GM18526 (cell line): Measurements from ENCODE around the gene CTDSP1.

Experiments used
- POLR2A ChIP-seq: IDR thresholded peaks from 3 replicates; pipeline ENCODE4 v1.6.1; 2011; ENCODE audit not compliant: insufficient read length; ENCODE audit errors: extremely low read depth

The CTDSP1 gene, protein sequence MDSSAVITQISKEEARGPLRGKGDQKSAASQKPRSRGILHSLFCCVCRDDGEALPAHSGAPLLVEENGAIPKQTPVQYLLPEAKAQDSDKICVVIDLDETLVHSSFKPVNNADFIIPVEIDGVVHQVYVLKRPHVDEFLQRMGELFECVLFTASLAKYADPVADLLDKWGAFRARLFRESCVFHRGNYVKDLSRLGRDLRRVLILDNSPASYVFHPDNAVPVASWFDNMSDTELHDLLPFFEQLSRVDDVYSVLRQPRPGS

DNA sequence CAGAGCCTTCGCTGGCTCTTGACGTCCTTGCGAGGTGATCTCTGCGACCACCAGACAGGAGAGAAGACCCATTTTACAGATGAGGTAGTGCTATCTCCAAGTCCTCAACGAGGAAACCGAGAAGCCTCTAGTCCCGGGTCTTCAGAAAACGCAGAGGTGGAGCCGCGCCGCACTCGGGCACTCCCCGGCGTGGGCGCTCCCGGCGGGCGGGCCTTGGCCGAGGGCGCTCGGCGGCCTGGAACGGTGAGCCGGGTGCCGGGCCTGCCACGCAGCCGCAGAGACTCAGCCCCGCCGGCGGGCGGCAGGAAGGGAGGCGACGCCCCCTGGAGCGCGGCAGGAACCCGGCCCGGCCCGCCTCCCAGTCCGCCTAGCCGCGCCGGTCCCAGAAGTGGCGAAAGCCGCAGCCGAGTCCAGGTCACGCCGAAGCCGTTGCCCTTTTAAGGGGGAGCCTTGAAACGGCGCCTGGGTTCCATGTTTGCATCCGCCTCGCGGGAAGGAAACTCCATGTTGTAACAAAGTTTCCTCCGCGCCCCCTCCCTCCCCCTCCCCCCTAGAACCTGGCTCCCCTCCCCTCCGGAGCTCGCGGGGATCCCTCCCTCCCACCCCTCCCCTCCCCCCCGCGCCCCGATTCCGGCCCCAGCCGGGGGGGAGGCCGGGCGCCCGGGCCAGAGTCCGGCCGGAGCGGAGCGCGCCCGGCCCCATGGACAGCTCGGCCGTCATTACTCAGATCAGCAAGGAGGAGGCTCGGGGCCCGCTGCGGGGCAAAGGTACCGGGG lies at the start of gene CTDSP1:
CTDSP1 (plus strand) TSS at position 478 of the 776 bp plus-strand sequence; CDS start at position 701, 223 bp downstream.
- TF ChIP-seq POLR2A: peak; percentile 62

DNA sequence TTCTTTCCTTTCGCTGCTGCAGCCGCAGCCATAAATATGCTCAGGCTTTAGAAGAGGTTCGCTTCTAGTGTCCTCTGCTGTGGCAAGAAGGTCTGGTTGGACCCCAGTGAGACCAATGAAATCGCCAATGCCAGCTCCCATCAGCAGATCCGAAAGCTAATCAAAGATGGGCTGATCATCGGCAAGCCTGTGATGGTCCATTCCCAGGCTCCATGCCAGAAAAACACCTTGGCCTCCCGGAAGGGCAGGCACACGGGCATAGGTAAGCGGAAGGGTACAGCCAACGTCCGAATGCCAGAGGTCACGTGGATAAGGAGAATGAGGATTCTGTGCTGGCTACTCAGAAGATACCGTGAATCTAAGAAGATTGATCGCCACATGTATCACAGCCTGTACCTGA lies 45.6 kb upstream of the CTDSP1 start:
- TF ChIP-seq POLR2A: no peak

GRCh38 chr2:218354850-218355443 lies 44.7 kb upstream of the CTDSP1 start:
- TF ChIP-seq POLR2A: no peak

DNA sequence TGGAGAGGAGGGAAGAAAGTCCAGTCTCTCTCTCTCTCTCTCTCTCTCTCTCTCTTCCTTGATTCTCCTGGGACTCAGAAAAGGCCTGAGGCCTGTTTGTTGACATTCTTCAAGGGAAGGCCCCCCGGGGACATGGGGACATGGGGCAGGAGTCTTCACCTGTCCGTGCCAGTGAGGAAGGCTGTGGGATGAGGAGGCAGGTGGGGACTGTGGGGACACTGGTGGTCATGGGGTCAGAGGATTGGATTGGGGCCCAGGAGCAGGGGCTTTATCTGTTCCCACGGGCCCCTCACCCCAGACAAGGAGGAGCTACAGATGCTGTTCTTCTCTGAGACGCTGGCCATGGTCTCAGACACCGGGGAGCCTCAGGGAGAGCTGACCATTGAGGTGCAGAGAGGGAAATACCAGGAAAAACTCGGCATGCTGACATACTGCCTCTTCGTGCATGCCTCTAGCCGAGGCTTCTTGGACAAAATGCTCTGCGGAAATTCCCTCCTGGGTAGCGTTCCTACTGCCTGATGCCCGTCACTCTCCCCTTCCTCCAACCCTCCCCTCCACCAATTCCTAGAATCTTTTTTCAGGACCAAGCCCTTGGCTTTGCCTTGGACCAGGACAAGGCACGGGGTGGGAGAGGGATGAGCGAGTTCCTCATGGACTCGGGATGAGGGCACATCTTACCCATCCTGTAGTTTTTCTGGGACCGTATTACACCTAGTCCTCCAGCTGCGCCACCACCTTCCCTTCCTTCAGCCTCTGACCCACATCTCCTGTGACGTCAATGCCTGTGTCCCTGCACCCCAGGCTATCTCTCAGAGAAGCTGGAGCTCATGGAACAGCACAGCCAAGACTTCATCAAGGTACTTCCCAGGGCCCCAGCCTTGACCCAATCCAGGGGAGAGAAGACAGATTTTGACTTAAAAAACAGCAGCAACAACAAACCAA lies 42.2 kb upstream of the CTDSP1 start:
- TF ChIP-seq POLR2A: no peak

DNA sequence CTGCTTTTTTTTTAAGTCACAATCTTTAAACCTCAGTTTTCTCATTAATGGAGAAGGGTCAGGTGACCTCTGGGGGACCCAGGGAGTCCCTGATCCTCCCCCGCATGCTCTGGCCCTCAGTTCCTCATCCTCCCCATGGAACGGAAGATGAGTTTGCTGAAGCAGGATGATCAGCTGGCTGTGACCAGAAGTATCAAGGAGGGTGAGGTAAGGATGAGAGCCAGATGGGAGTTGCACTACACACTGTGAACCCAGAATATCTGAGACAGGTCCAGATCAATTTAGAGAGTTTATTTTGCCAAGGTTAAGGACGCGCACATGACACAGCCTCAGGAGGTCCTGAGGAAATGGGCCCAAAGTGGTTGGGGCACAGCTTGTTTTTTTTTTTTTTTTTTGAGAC lies 39.2 kb upstream of the CTDSP1 start:
- TF ChIP-seq POLR2A: no peak

GRCh38 chr2:218362606-218363005 lies 37.1 kb upstream of the CTDSP1 start:
- TF ChIP-seq POLR2A: no peak

- TF ChIP-seq POLR2A: no peak
Measured at GRCh38 chr2:218363736-218364135, 35.9 kb upstream of the CTDSP1 start.

DNA sequence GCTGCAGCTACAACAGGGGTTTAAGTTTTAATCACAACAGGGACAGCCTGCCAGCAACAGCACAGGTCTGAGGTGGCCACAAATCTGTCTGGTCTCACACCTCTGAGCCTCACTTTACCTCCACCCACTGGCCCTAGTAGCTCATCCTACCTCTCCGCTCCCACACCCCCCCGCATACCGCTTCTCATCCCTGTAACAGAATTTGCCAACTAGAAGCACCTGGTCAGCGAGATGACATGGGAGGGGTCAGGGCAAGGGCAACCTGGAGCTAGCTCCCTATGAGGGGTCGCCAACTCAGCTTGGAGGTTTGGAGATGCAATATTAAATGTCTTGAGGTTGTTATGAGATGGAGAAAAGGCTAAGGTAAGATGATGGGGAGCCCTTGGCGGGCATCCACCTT lies 35.5 kb upstream of the CTDSP1 start:
- TF ChIP-seq POLR2A: no peak

DNA sequence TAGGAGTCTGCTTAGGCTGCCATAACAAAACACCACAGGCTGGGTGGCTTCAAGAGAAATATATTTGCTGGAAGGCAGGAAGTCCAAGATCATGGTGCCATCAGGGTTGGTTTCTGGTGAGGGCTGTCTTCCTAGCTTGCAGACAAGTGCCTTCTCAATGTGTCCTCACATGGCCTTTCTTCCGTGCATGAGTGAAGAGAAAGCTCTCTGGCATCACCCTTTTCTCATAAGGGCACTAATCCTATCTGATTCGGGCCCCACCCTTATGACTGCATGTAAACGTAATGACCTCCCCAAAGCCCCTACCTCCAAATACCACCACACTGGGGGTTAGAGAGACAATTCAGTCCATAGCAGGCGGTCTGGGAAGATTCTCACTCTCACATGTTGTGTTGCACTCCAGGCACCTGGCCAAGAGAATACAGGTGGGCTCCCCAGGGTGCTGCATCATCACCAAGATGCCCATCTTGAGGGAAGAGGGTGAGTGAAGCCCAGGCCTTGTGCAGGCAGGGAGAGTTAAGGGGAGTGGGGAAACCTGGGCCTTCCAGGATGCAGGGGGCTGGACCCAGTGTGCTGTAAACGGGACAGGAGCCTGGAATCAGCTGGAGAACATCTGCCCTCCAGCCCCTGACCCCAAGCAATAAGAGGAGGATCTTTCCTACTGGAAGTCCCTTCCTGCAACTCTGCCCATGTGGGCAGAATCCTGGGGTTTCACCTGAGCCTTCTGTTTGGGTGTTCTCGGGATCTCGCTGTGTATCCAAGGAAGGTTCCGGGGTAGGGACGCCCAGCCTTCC lies 32.9 kb upstream of the CTDSP1 start:
- TF ChIP-seq POLR2A: no peak

GRCh38 chr2:218367415-218368149 lies 32.1 kb upstream of the CTDSP1 start:
- peak; percentile 83 for TF ChIP-seq POLR2A

DNA sequence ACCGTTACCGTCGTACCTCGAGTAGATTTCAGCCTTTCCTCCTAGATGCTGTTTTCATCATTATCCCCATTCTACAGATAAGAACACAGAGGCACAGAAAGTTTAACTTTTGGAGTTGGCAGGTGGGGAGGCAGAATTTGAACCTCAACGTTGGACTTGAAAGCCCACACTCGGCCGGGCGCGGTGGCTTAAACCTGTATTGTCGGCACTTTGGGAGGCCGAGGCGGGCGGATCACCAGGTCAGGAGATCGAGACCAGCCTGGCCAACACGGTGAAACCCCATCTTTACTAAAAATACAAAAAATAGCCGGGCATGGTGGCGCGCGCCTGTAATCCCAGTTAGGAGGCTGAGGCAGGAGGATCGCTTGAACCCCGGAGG lies 31.5 kb upstream of the CTDSP1 start:
- no peak for TF ChIP-seq POLR2A

GRCh38 chr2:218368621-218369153 lies 31.0 kb upstream of the CTDSP1 start:
- TF ChIP-seq POLR2A: no peak

GRCh38 chr2:218369330-218369729 lies 30.3 kb upstream of the CTDSP1 start:
- TF ChIP-seq POLR2A: no peak
